Measurements from ENCODE around the gene IFNLR1.

The IFNLR1 gene

GRCh38 chr1:24175033-24175755 lies 11.9 kb downstream of the IFNLR1 start:
- DNase-seq = no peak

- no peak for DNase-seq
Observed at GRCh38 chr1:24173638-24174575, 13.2 kb downstream of the IFNLR1 start.

- DNase-seq = no peak
Observed at GRCh38 chr1:24172598-24172997, 14.5 kb downstream of the IFNLR1 start.

- DNase-seq = no peak
Observed at GRCh38 chr1:24169286-24169685, 17.8 kb downstream of the IFNLR1 start.

- no peak for DNase-seq
Observed at GRCh38 chr1:24168245-24168644, 18.8 kb downstream of the IFNLR1 start.

GRCh38 chr1:24167008-24167407 lies 20.1 kb downstream of the IFNLR1 start:
- no peak for DNase-seq

GRCh38 chr1:24165500-24165899 lies 21.6 kb downstream of the IFNLR1 start:
- no peak for DNase-seq

GRCh38 chr1:24164004-24164403 lies 23.1 kb downstream of the IFNLR1 start:
- DNase-seq = no peak

GRCh38 chr1:24162201-24162600 lies 24.9 kb downstream of the IFNLR1 start:
- no peak for DNase-seq

- no peak for DNase-seq
Observed at GRCh38 chr1:24161270-24161669, 25.8 kb downstream of the IFNLR1 start.

- DNase-seq = no peak
Observed at GRCh38 chr1:24159366-24159765, 27.7 kb downstream of the IFNLR1 start.

GRCh38 chr1:24157918-24158481 lies 29.1 kb downstream of the IFNLR1 start:
- DNase-seq = no peak

GRCh38 chr1:24156542-24157260 lies 30.4 kb downstream of the IFNLR1 start:
- DNase-seq = no peak

- no peak for DNase-seq
Observed at GRCh38 chr1:24155011-24155782, 31.9 kb downstream of the IFNLR1 start.

- DNase-seq = no peak
Observed at GRCh38 chr1:24154215-24154614, 32.9 kb downstream of the IFNLR1 start.

- DNase-seq = no peak
Observed at GRCh38 chr1:24152631-24153494, 34.2 kb downstream of the IFNLR1 start.

- no peak for DNase-seq
Observed at GRCh38 chr1:24151175-24151533, 35.9 kb downstream of the IFNLR1 start.

- DNase-seq = peak; percentile 33 to 64
Observed at GRCh38 chr1:24150234-24151174, 36.6 kb downstream of the IFNLR1 start.

- DNase-seq = no peak
Observed at GRCh38 chr1:24149866-24150233, 37.2 kb downstream of the IFNLR1 start.

GRCh38 chr1:24147816-24148215 lies 39.3 kb downstream of the IFNLR1 start:
- DNase-seq = no peak
